ENCODE results near the gene SEMA5B.

SEMA5B gene

DNA sequence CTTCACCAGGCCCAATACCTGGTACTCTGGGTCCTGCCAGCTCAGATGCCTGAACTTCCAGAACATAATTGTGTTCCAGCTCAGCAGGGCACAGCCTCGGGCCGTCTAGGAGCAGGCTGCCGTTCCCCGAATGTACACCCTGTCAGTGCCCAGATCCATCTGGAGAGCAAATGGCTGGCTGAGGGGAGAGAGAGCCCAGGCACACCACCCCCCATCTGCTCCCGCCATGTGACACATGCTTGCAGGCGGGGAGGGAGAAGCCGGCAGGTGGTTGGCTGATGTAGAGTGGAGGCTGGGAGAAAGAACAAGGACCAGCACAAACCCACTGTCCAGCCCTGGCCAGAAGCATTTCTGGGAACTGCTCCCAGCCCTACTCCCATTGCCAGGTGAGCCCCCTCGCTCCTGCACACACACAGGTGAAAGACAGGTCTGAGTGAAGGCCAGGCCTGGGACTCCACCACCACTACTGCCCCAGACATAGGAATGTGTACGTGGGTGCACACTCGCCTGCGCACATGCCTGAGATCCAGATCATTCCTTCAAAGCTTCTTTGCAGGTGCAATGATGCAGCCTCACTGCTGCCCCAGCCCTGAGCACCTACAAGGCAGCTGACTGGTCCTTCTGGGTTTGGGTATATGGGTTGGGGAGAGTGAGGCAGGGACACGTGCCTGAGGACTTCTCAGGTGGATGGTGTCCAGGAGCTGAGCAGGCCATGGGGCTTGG lies 53.5 kb downstream of the SEMA5B start:
- DNase-seq (ENCODE audit: low spot score), result no peak

DNA sequence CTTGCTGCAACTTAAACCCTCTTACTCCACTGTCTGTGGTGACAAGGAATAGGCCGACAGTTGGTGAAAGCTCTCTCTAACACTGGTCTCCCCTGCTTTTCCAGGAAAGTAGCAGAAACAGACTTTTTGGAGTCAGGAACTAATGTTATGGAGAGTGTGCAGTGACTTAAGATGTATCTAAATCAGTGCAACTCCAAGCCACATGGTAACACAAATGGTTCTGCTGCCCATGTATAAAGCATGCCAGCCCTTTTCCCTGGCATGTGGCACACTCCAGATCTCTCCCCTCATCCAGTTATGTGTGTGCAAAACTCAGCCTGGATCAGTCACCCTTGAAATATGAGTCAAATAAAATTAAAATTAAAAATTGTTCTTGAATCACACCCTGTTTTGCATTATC lies 55.4 kb downstream of the SEMA5B start:
- no peak for DNase-seq (ENCODE audit: low spot score)

DNA sequence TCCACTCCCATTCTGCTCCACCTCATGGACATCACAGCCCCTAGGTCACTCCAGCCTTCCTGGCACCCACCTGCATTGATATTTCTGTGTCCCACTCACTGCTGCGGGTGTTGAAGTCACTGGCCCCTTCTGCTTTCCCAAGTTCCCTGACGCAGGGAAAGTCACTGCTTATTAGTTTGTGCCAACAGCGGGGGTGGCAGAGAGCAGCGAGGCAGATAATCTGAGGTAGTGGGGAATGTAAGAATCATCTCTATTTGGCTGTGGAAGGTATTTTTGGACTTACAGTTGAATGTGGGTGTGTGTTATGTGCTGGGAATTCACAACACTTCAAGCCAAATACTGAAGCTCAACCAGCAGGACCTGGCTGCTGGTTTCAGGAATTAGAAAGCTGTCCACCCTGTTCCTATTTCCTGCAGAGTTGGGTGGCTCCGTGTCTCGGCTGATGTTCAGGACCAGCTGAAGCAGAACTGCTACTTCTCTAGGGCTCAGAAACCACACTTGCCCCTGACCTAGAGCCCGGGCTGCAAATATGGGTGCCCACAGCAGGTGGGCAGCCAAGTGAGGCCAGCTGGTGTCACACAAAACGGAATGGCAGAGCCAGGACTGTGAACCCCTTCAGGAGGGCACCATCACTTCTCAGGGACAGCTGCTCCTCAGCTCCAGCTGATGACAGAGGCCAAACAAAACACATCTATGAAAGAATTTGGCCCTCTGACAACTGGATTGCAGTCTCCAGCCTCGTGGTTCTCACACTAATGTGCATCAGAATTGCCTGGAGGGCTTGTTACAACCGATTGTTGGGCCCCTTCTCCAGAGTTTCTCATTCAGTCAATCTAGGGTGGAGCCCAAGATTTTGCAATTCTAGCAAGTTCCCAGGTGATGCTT lies 57.7 kb downstream of the SEMA5B start:
- DNase-seq (ENCODE audit: low spot score), result no peak

DNA sequence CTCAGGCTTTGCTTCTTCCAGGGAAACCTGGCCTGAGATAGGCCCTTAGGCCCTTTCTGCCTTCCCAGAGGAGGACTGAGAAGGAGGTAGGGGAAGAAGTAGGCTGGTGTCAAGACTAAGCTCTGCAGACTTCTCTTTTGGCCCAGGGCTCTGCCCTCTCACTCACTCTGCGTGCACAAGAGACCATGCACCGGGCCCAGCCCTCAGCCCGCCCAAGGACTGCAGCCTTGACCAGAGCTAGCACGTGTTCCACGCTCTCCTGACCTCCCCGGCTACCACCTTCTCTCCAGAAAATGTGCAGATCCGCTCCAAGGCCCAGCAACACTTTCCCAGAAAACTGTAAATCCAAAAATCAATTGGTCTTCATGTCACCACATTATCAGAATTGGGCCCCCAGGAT lies 59.8 kb downstream of the SEMA5B start:
- no peak for DNase-seq (ENCODE audit: low spot score)

DNA sequence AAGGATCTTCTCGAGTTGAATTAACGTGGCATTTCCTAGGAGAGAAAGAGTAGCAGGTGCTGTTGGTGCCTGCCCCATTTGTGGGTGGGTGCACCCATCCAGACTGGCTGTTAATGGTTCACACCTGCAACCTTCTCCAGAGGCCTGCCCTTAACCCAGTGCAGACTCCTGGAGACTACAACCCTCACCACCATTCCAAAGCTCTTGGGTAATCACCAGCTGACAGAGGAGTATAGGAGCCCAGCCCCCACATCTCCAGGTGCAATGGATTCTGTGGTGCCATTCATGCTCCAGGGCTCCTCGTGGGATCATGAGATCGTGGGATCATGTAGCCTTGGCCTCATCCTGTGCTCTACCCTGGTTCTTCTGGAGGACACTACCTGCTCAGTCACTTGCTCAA lies 60.2 kb downstream of the SEMA5B start:
- no peak for DNase-seq (ENCODE audit: low spot score)

DNA sequence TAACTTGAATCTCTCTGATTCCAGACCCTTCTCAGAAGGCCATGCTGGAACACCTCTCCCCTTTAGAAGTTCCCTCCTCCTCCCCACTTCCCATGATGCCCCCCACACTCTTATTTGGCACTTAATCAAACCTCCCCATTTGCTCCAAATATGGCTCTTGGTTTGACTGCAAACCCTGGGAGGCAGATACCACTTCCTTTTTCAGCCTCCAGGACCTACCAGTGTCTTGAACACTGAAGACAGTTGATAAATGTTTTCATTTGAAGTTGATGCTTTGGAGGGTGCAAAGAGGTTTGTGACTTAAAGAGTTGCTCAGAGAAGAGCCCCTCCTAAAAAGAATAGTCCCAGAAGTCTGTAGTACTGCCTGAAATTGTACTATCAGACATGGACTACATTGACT lies 61.5 kb downstream of the SEMA5B start:
- no peak for DNase-seq (ENCODE audit: low spot score)

DNA sequence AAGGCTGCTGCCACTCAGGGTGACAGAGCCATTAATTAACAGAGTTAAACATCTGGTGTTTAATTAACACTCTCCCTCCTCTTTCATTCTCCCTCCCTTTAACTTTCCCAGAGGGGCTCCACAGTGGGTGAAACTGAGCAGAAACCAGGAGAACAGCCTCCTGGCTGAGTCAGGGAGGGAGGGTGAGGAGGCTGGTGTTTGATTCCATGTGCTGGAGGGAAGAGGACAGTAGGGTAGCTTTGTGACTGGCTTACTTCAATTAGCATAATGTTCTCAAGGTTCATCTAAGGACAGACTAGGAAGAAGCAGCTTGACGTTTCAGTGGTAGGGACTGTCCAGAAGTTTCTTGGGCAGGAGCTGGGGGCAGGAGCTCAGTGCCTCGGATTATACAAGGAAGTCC lies 62.8 kb downstream of the SEMA5B start:
- no peak for DNase-seq (ENCODE audit: low spot score)

DNA sequence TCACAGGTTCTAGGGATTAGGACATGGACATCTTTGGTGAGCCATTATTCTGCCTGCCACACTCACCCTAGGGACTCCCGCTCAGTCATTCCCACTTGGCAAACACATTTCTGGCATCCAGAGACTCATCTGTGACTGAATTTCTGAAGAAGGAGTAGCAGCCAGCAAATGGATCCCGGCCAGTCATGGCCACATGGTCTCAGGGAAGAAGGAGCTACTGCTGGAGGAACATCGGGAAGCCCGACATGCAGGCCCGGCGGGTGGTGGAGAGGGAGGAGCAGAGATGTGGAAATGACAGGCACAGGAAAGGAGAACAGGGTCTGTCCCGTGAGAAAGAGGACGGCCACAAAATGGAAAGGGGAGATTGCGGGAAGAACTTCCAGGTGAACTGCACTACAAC lies 65.4 kb downstream of the SEMA5B start:
- no peak for DNase-seq (ENCODE audit: low spot score)

DNA sequence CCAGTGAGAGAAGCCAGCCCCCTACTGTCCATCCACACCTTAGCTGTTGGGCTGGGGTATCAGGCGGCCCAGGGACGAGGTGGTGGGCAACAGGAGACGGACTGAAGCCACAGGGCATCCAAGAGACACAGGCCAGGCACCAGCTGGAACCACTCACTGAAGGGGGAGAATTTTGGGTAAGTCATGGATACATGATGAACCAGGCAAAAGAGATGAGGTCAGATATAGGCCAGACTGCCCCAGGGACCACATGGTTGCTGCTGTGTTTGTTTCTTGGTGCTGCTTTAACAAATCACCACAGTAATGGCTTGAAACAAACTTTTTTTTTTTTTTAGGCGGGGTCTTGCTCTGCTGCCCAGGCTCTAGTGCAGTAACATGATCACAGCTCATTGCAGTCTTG lies 66.4 kb downstream of the SEMA5B start:
- no peak for DNase-seq (ENCODE audit: low spot score)

DNA sequence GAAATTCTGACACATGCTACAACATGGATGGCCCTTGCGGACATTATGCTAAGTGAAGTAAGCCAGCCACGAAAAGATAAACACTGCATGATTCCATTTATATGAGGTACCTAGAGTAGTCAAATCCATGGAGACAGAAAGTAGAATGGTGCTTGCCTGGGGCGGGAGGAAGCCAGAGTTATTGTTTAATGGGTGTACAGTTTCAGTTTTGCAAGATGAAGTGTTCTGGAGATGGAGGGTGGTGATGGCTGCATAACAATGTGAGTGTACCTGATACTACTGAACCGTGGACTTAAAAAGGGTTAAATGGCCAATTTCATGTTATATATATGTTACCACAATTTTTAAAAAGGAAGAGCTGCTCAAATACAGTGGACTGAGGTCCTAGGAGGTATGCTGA lies 66.9 kb downstream of the SEMA5B start:
- no peak for DNase-seq (ENCODE audit: low spot score)

DNA sequence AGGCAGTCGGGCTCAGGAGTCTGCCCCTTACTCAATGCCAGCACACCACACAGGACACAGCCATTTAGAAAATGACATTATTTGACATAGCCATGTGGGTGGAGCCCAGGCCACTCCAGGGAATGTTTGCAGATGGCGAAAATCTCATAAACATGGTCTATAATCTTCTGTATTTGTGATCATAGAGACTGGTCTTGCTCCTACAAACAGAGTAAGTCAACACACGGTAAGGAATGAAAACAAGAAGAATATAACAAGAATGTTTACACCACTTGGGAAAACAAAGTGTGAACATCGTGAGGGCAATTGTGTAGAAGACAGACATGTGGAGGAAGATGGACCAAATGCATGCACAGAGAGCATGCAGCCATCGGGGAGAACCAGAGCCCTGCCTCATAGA lies 68.2 kb downstream of the SEMA5B start:
- no peak for DNase-seq (ENCODE audit: low spot score)

DNA sequence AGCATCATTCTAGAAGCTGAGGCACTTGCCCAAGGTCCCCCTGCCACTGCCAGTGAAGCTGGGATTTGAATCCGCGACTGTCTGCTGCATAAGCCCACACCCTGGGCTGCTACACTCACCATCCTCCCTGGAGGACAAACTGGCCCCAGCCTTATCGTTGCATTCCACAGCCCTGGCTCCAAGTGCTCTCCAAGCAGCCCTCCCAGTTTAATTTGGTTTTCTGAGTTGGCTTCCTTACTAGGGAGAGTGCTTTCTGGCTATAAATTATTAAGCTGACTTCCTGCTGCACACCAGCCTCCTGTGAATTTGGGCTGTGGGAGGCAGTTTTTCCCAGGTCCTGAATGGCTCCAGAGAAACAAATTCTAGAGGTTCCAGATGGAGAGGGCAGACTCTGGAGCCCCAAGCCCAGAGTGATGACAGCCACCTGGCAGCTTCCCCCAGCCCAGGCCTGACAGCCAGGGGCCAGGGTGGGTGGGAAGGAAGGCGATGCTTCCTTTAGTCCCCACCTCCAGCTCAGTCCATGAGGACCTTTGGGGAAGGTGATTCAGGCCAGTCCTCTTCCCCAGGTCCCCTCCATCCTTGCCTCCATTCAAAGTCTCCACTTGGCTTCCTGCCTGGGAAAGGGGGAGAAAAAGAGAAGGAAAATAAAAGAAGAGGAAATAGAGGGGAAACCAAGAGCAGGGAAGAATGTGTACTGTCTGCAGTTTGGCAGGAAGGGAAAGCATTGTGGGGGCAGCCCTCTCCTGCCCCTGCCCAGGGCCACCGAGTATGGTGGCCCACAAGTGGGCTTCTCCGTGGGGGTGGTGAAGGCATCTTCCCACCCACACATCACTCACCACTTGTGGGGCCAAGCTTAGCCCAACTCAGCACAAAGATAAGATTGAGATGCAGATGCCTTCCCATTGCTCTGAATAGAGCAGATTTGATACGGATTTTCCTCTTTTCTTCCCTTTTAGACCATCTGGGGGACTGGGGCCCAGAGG lies 69.6 kb downstream of the SEMA5B start:
- no peak for DNase-seq (ENCODE audit: low spot score)

DNA sequence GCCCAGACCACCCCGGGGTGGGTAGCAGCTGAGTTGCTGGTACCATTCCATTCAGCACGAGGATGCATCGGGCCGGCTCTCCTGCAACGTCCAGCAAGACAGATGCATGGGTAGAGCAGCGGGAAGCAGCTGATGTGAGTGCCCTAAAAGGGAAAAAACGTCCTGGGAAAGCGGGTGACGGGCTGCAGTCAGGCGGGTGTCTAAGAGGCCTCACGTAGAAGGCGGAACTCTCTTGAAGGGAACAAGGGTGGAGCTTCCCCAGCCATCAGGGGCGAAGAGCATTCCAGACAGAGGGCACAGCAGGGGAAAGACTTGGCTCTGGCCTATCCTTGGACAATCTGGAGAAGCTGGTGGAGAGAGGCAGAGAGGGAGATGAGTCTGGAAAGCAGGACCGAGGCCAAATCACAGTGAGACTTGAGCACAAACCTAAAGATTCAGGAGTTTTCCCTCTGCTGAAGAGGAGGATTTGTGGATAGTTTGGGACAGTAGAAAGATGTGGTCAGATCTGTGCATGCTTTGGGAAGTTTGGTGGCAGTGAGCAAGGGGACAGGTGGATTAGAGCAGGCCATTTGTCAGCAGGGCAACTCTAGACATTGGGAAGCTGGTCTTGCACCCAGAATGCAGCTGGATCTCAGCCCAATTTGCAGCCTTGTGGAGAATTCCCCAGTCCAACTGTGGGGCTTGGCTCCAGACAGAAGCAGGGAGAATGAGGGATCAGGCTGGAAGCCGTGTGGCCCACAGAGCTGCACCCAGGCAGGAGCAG lies 70.7 kb downstream of the SEMA5B start:
- DNase-seq (ENCODE audit: low spot score), result no peak

DNA sequence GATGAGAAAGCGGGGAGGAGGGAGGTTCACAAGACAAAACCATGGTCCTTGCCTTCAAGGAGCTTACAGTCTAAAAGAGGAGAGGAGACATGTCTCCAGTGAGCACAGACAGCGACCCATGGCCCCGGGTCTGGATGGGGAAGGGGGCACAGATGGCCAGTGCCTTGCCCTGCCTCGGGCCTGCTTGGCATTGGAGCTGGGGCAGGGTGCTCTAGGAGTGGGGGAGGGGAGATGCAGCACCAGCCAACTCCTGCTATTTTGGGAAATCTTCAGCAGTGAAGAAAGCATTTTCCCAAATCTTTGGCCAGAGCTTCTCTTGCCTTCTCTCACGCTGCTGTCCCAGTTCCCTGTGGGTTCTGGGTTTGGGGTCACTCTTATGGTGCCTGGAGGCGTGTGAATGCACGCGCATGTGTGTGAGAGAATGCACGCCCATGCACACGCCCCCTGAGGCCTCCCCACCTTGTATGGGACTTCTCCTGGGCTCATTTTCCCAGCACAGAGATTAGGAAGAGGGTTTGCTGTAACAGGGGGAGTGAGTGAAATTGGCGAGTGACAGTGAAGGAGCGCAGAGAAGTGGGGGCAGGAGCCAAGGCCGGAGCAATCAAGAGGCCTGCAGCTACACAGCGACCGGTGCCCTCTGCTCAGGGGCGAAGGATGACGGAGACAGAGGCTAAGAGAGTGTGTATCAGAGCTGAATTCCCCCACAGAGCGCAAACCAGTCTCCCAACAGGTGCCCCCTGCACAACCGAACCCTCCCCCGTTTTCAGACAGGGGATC lies 71.5 kb downstream of the SEMA5B start:
- DNase-seq (ENCODE audit: low spot score), result no peak

DNA sequence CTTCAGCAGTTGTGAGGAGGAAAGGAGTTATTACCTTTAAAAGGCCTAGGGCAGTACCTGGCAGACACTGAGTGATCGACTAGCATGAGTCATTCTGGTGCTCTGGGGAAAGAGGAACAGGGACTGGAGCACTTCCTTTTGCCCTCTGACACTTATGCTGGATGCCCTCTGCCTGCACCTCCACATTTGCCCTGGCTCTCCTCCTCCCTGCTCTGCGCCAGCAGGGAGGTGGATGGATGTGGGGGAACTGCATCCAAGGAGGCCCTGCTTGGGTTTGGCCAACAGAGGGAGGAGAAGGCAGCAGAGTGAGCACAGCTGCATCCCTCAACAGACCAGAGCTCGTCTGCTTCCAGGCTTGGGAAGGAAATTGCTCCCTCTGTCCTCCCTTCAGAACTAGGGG lies 75.0 kb downstream of the SEMA5B start:
- DNase-seq (ENCODE audit: low spot score), result no peak

DNA sequence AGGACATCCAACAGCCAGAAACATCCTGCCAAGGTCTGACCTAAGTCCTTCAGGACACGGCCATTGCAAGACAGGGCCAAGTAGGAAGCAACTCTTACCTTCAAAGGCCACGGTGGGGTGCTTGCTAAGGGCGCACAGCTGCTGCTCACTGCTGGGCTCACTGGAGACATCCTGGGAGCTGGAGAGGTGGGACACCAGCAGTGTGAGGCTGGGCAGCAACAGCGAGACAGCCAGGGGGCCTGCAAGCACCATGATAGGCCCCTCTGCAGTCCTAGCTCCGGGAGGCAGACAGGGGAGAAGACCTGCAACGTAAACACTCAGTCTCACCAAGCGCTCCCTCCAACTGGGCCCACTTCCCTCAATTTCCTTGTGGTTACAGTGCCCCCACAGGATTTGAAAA lies 79.2 kb downstream of the SEMA5B start:
- no peak for DNase-seq (ENCODE audit: low spot score)

DNA sequence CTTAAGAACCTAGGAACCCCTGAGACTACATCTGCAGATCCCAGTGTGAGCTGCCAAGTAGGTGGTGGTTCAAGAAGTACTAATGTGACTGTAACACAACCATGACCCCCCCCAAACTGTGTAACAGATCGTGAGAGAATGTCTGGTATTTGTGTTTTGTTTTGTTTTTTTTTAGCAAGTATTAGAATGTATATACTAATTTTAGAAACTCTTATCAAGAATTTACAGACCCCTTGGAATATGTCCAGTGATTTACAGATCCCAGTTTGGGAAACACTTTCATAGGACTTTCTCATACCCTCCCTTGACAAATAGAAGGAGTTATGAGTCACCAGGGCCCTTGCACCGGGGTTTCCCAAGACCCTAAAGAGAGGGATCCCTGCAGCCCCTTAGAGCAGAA lies 79.8 kb downstream of the SEMA5B start:
- DNase-seq (ENCODE audit: low spot score), result no peak

DNA sequence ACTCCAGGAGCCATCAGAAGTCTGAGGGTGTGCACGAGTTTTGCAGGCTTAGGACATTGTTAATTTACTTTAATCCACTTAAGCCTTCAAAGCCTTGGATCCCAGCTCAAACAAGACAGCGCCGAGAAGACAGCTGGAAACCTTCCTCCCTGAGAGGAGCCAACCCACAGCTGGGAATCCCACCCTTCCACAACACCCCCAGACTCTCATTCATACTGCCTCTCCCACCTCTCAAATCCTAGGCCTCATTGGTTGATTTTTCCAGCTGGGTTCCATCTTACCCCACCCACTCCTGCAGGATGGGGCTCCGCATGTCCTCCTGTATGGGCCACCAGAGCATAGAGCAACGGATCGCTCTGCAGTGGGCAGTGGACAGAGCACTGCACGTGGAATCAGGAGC lies 80.4 kb downstream of the SEMA5B start:
- no peak for DNase-seq (ENCODE audit: low spot score)

DNA sequence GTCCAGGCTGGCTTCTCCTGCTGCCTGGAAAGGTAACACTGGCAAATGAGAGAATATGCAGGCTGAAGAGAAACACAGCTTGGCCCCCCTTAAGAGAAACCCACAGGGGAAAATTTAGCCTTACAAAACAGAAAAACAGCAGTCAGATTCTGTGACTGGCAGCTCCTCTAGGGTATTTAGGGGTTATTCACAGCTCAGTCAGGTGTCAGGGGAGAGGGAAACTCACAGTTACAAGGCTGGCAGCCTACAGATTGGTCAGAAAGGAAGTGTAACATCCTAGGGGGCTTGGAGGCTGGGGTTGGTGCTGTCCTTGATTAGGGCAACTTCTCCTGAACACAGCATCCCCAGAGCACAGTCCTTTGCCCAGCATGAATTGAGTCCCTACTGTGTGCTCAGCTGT lies 81.4 kb downstream of the SEMA5B start:
- no peak for DNase-seq (ENCODE audit: low spot score)

DNA sequence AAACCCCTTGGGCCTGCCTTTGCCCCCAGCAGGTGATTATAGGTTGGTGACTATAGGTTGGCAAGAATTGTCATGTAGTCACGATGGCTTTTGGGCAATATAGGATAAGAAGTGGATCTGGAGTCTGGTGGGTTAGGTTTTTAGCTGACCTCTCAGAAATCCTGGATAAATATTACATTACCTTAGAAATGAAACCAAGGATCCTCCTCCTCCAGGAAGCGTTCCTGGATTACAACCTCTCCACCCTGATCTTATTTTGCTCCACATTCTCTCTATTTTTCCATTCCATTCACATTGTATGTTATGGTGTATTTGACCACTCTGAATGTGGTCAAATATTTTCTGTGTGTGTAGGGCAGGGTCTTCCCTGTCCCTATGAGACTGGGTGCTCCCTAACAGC lies 82.3 kb downstream of the SEMA5B start:
- no peak for DNase-seq (ENCODE audit: low spot score)

DNA sequence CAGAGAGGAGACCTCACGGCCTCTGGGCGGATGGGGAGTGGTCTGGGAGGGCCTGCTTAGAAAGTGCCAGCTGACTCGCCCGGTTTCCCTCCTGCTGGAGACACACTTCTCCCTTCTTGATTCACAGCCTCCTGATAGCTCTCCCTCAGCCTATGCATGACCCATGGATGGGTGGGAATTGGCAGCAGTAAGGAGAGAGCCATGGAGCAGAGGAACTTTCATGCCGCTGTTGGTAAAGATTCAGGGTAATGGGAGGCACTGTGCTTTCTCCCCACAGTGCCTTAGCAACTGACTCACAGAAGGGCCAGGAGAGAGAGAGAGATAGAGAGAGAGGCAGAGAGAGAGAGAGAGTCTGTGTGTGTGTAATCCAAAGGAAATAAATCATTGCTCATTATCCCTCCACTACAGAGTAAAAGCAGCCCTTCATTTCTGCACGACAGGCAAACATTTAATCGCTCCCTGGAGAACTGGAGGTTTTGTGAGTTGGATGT lies 82.8 kb downstream of the SEMA5B start:
- no peak for DNase-seq (ENCODE audit: low spot score)

All from hematopoietic multipotent progenitor cell treated with erythropoietin and hydrocortisone succinate and interleukin-3 and kit ligand, for 17 days (in vitro differentiated cells).